ENCODE data around the gene CLASP1. TPM values are rescaled to one million over a fixed set of nuclear protein-coding genes. Genes with fewer than 3 reads are reported as not detected.

The CLASP1 gene
- total RNA-seq, 2 donors from 2014 or later, result 87.0 to 88.3 TPM

DNA sequence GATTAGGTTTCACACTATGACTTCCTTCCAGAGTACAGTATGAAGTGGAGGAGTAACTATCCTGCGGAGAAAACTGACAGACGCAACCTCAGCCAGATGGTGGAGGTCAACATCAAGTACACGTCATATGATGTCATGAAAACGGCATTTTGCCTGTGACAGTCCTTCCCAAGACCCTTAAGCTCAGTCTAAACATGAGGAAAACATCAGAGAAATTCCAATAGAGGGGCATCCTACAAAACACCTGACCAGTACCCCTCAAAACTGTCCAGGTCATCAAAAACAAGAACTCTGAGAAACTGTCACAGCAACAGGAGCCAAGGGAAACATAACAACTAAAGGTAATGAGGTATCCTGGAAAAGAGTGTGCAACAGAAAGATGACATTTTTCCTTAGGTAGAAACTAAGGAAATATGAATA lies 116.9 kb downstream of the CLASP1 start:
- WGBS, 2 experiments (ENCODE audit: insufficient coverage in 1 of 2, insufficient read length in 1 of 2), result 85 to 94% methylated on average over 3 to 4 of the region's 4 CpGs
- Histone ChIP-seq H3K36me3 (ENCODE audit: control insufficient read depth, insufficient read depth, low read length) (peaks cover 9% of the 10 kb centered on the region), H3K4me1 (ENCODE audit: control insufficient read depth, insufficient read depth, low read length) (peaks cover 9% of the 10 kb centered on the region), H3K9me3 (ENCODE audit: control insufficient read depth, low read length) (no peaks in the 10 kb centered on the region), H3K4me3 (ENCODE audit: low read length) (no peak overlapping the region), H3K27me3 (ENCODE audit: control insufficient read depth, insufficient read depth, low read length, poor library complexity, severe bottlenecking) (no peaks in the 10 kb centered on the region), H3K27ac (ENCODE audit: low read depth, low read length) (no peak overlapping the region), H3K9ac (ENCODE audit: extremely low read depth, low read length, poor library complexity, severe bottlenecking) (no peak overlapping the region)
- peak overlapping the region; percentile 69 for H3K27ac Mint-ChIP-seq
- peaks cover 33% of the 10 kb centered on the region for H3K4me1 Mint-ChIP-seq
- H3K36me3 Mint-ChIP-seq (ENCODE audit: low read depth), result peaks cover 11% of the 10 kb centered on the region
- DNase-seq, result no peak
- H3K27me3 Mint-ChIP-seq (ENCODE audit: insufficient read depth), result no peaks in the 10 kb centered on the region
- H3K9me3 Mint-ChIP-seq, result no peaks in the 10 kb centered on the region
- TF ChIP-seq, protein P1, sequence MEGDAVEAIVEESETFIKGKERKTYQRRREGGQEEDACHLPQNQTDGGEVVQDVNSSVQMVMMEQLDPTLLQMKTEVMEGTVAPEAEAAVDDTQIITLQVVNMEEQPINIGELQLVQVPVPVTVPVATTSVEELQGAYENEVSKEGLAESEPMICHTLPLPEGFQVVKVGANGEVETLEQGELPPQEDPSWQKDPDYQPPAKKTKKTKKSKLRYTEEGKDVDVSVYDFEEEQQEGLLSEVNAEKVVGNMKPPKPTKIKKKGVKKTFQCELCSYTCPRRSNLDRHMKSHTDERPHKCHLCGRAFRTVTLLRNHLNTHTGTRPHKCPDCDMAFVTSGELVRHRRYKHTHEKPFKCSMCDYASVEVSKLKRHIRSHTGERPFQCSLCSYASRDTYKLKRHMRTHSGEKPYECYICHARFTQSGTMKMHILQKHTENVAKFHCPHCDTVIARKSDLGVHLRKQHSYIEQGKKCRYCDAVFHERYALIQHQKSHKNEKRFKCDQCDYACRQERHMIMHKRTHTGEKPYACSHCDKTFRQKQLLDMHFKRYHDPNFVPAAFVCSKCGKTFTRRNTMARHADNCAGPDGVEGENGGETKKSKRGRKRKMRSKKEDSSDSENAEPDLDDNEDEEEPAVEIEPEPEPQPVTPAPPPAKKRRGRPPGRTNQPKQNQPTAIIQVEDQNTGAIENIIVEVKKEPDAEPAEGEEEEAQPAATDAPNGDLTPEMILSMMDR (conservative IDR thresholded peaks at IDR 0.05), result no peak
- H3K4me3 Mint-ChIP-seq, result no peak overlapping the region

DNA sequence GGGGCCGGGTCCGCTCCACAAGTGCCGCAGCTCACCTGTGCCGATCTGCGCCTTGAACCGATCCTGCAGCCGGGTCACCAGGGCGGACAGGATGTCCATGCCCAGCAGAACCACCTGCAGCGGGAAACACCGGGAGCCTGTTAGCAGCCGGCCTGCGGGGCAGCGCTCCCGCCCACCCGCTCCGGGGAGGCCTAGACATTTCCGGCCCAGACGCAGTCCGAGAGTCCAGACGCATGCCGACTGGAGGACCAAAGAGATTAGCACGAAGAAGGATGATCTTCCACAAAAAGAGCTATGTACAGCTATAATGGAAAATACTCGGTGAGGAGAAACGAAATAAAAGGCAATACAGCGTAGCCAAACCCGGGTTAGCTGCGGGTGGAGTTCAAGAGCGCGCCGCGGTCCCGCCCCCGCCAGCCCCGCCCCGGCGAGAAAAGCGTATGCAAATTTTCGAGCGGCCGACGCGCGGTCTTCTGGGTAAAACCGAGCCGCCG lies 119.0 kb downstream of the CLASP1 start:
- peaks cover 21% of the 10 kb centered on the region for H3K36me3 ChIP-seq (ENCODE audit: control insufficient read depth, insufficient read depth, low read length)
- H3K4me1 ChIP-seq (ENCODE audit: control insufficient read depth, insufficient read depth, low read length), result peaks cover 12% of the 10 kb centered on the region
- TF ChIP-seq, protein P1 (conservative IDR thresholded peaks at IDR 0.05), result no peak
- H3K36me3 Mint-ChIP-seq (ENCODE audit: low read depth), result peaks cover 22% of the 10 kb centered on the region
- DNase-seq, result peak; percentile 94
- peaks cover 42% of the 10 kb centered on the region for H3K4me1 Mint-ChIP-seq
- peak overlapping the region; percentile 98 for H3K27ac Mint-ChIP-seq
- peak overlapping the region; percentile 87 for H3K4me3 ChIP-seq (ENCODE audit: low read length)
- no peaks in the 10 kb centered on the region for H3K27me3 ChIP-seq (ENCODE audit: control insufficient read depth, insufficient read depth, low read length, poor library complexity, severe bottlenecking)
- peak overlapping the region; percentile 75 for H3K4me3 Mint-ChIP-seq
- no peaks in the 10 kb centered on the region for H3K9me3 ChIP-seq (ENCODE audit: control insufficient read depth, low read length)
- peak overlapping the region; percentile 93 for H3K9ac ChIP-seq (ENCODE audit: extremely low read depth, low read length, poor library complexity, severe bottlenecking)
- no peaks in the 10 kb centered on the region for H3K27me3 Mint-ChIP-seq (ENCODE audit: insufficient read depth)
- no peaks in the 10 kb centered on the region for H3K9me3 Mint-ChIP-seq
- H3K27ac ChIP-seq (ENCODE audit: low read depth, low read length), result peak overlapping the region; percentile 100
- WGBS, 2 experiments (ENCODE audit: insufficient coverage in 1 of 2, insufficient read length in 1 of 2), result 0% methylated on average over 17 to 46 of the region's 46 CpGs

DNA sequence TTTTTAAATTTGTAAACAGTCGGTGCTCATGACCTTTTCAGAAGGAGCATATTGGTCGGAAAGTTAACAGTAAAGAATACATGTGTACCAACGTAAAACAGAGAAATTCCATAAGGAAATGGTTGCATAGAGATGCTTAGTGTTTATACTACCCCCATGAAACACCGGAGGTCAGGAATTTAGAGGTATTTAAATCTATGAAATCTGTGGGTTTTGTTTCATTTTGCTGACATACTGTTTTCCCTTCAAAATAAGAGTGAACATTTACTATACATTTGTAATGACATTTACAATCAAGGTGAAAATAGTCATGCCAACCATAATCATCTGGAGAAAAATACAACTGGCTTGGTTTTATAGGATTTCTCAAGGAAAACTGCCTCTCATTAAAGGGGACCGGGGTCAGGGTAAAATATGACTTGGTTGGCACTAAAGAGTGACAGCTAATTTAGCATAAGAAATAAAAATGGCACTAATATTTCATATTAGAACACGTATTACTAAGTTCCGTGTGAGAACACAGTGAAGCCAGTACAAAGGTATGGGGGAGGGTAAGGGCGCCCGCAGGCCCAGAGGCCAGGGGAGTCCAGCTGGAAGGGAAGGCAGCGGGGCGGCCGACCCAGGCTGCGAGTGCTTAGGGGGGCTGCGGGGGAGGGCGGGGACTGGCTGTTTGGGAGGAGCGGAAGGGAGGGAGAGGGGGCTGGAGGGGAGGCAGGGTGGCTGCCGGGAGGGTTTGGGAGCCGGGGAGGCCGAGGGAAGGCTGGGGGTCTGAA lies 119.6 kb downstream of the CLASP1 start:
- peaks cover 48% of the 10 kb centered on the region for H3K4me1 Mint-ChIP-seq
- 15 to 28% methylated on average over 10 to 19 of the region's 19 CpGs for WGBS, 2 experiments (ENCODE audit: insufficient coverage in 1 of 2, insufficient read length in 1 of 2)

More for the DNA sequence above, 119.6 kb downstream of the CLASP1 start:
- peaks cover 27% of the 10 kb centered on the region for H3K36me3 ChIP-seq (ENCODE audit: control insufficient read depth, insufficient read depth, low read length)
- no peak for DNase-seq
- Mint-ChIP-seq H3K27me3 (ENCODE audit: insufficient read depth) (no peaks in the 10 kb centered on the region), H3K36me3 (ENCODE audit: low read depth) (peaks cover 27% of the 10 kb centered on the region), H3K27ac (peak overlapping the region; percentile 98), H3K9me3 (no peaks in the 10 kb centered on the region), H3K4me3 (peak overlapping the region; percentile 75)
- peak overlapping the region; percentile 93 for H3K9ac ChIP-seq (ENCODE audit: extremely low read depth, low read length, poor library complexity, severe bottlenecking)
- peak overlapping the region; percentile 100 for H3K27ac ChIP-seq (ENCODE audit: low read depth, low read length)
- peak overlapping the region; percentile 87 for H3K4me3 ChIP-seq (ENCODE audit: low read length)
- H3K27me3 ChIP-seq (ENCODE audit: control insufficient read depth, insufficient read depth, low read length, poor library complexity, severe bottlenecking), result no peaks in the 10 kb centered on the region
- no peaks in the 10 kb centered on the region for H3K9me3 ChIP-seq (ENCODE audit: control insufficient read depth, low read length)
- TF ChIP-seq, protein P1 (conservative IDR thresholded peaks at IDR 0.05), result no peak
- peaks cover 12% of the 10 kb centered on the region for H3K4me1 ChIP-seq (ENCODE audit: control insufficient read depth, insufficient read depth, low read length)
